ENCODE results near the gene ZCCHC4.

Gene ZCCHC4

GRCh38 chr4:25312496-25313200 is at the start of gene ZCCHC4:
Gene ZCCHC4, plus strand, starts transcription at chr4:25312774. Its CDS starts 36 bp downstream, at chr4:25312810.
- no peaks in the 10 kb centered on the region for H3K36me3 ChIP-seq (ENCODE audit: insufficient read depth, low read length)
- peak within 1 kb of the TSS; percentile 83 for H3K9ac ChIP-seq (ENCODE audit: low read depth, low read length)
- no peaks in the 10 kb centered on the region for H3K9me3 ChIP-seq (ENCODE audit: control insufficient read depth, insufficient read depth, low read length)
- no peaks in the 10 kb centered on the region for H3K4me1 ChIP-seq (ENCODE audit: insufficient read depth, low read length)

GRCh38 chr4:25271866-25272265 is 40.7 kb upstream of the ZCCHC4 start:
- Histone ChIP-seq H3K36me3 (ENCODE audit: insufficient read depth, low read length) (no peaks in the 10 kb centered on the region), H3K9me3 (ENCODE audit: control insufficient read depth, insufficient read depth, low read length) (no peaks in the 10 kb centered on the region), H3K9ac (ENCODE audit: low read depth, low read length) (no peak overlapping the region), H3K4me1 (ENCODE audit: insufficient read depth, low read length) (no peaks in the 10 kb centered on the region)

GRCh38 chr4:25280210-25280609 is 32.4 kb upstream of the ZCCHC4 start:
- no peaks in the 10 kb centered on the region for H3K36me3 ChIP-seq (ENCODE audit: insufficient read depth, low read length)
- H3K9me3 ChIP-seq (ENCODE audit: control insufficient read depth, insufficient read depth, low read length) = no peaks in the 10 kb centered on the region
- H3K9ac ChIP-seq (ENCODE audit: low read depth, low read length) = no peak overlapping the region
- H3K4me1 ChIP-seq (ENCODE audit: insufficient read depth, low read length) = no peaks in the 10 kb centered on the region

GRCh38 chr4:25283948-25284347 is 28.6 kb upstream of the ZCCHC4 start:
- H3K9me3 ChIP-seq (ENCODE audit: control insufficient read depth, insufficient read depth, low read length) = no peaks in the 10 kb centered on the region; the same call in 1 of the 2 replicates
- H3K36me3 ChIP-seq (ENCODE audit: insufficient read depth, low read length) = no peaks in the 10 kb centered on the region
- no peak overlapping the region for H3K9ac ChIP-seq (ENCODE audit: low read depth, low read length)
- H3K4me1 ChIP-seq (ENCODE audit: insufficient read depth, low read length) = no peaks in the 10 kb centered on the region

- Histone ChIP-seq H3K36me3 (ENCODE audit: insufficient read depth, low read length) (no peaks in the 10 kb centered on the region), H3K4me1 (ENCODE audit: insufficient read depth, low read length) (no peaks in the 10 kb centered on the region), H3K9ac (ENCODE audit: low read depth, low read length) (no peak overlapping the region), H3K9me3 (ENCODE audit: control insufficient read depth, insufficient read depth, low read length) (no peaks in the 10 kb centered on the region; the same call in 1 of the 2 replicates)
Measured at GRCh38 chr4:25284466-25284865, 28.1 kb upstream of the ZCCHC4 start.

GRCh38 chr4:25290490-25291067 is 22.0 kb upstream of the ZCCHC4 start:
- Histone ChIP-seq H3K36me3 (ENCODE audit: insufficient read depth, low read length) (no peaks in the 10 kb centered on the region), H3K9ac (ENCODE audit: low read depth, low read length) (no peak overlapping the region), H3K9me3 (ENCODE audit: control insufficient read depth, insufficient read depth, low read length) (no peaks in the 10 kb centered on the region; the same call in 1 of the 2 replicates), H3K4me1 (ENCODE audit: insufficient read depth, low read length) (no peaks in the 10 kb centered on the region)

- Histone ChIP-seq H3K9me3 (ENCODE audit: control insufficient read depth, insufficient read depth, low read length) (no peaks in the 10 kb centered on the region; the same call in 1 of the 2 replicates), H3K4me1 (ENCODE audit: insufficient read depth, low read length) (no peaks in the 10 kb centered on the region), H3K9ac (ENCODE audit: low read depth, low read length) (no peak overlapping the region), H3K36me3 (ENCODE audit: insufficient read depth, low read length) (no peaks in the 10 kb centered on the region)
Measured at GRCh38 chr4:25291158-25291733, 21.3 kb upstream of the ZCCHC4 start.

GRCh38 chr4:25297528-25298242 is 14.9 kb upstream of the ZCCHC4 start:
- no peak overlapping the region for H3K9ac ChIP-seq (ENCODE audit: low read depth, low read length)
- no peaks in the 10 kb centered on the region for H3K9me3 ChIP-seq (ENCODE audit: control insufficient read depth, insufficient read depth, low read length)
- H3K36me3 ChIP-seq (ENCODE audit: insufficient read depth, low read length) = no peaks in the 10 kb centered on the region
- no peaks in the 10 kb centered on the region for H3K4me1 ChIP-seq (ENCODE audit: insufficient read depth, low read length)

GRCh38 chr4:25299476-25300203 is 12.9 kb upstream of the ZCCHC4 start:
- H3K9ac ChIP-seq (ENCODE audit: low read depth, low read length) = no peak overlapping the region
- no peaks in the 10 kb centered on the region for H3K9me3 ChIP-seq (ENCODE audit: control insufficient read depth, insufficient read depth, low read length)
- H3K4me1 ChIP-seq (ENCODE audit: insufficient read depth, low read length) = no peaks in the 10 kb centered on the region

GRCh38 chr4:25301471-25301870 is 11.1 kb upstream of the ZCCHC4 start:
- Histone ChIP-seq H3K9me3 (ENCODE audit: control insufficient read depth, insufficient read depth, low read length) (no peaks in the 10 kb centered on the region), H3K4me1 (ENCODE audit: insufficient read depth, low read length) (no peaks in the 10 kb centered on the region), H3K9ac (ENCODE audit: low read depth, low read length) (no peak overlapping the region), H3K36me3 (ENCODE audit: insufficient read depth, low read length) (no peaks in the 10 kb centered on the region)

More at GRCh38 chr4:25299476-25300203, 12.9 kb upstream of the ZCCHC4 start:
- no peaks in the 10 kb centered on the region for H3K36me3 ChIP-seq (ENCODE audit: insufficient read depth, low read length)

- no peaks in the 10 kb centered on the region for H3K9me3 ChIP-seq (ENCODE audit: control insufficient read depth, insufficient read depth, low read length)
- no peak overlapping the region for H3K9ac ChIP-seq (ENCODE audit: low read depth, low read length)
- no peaks in the 10 kb centered on the region for H3K36me3 ChIP-seq (ENCODE audit: insufficient read depth, low read length)
- H3K4me1 ChIP-seq (ENCODE audit: insufficient read depth, low read length) = no peaks in the 10 kb centered on the region
Measured at GRCh38 chr4:25302626-25303025, 9.9 kb upstream of the ZCCHC4 start.

- Histone ChIP-seq H3K9ac (ENCODE audit: low read depth, low read length) (no peak overlapping the region), H3K9me3 (ENCODE audit: control insufficient read depth, insufficient read depth, low read length) (no peaks in the 10 kb centered on the region), H3K4me1 (ENCODE audit: insufficient read depth, low read length) (no peaks in the 10 kb centered on the region), H3K36me3 (ENCODE audit: insufficient read depth, low read length) (no peaks in the 10 kb centered on the region)
Measured at GRCh38 chr4:25303578-25303977, 9.0 kb upstream of the ZCCHC4 start.

GRCh38 chr4:25306518-25307057 is 6.0 kb upstream of the ZCCHC4 start:
- Histone ChIP-seq H3K9ac (ENCODE audit: low read depth, low read length) (no peak overlapping the region), H3K36me3 (ENCODE audit: insufficient read depth, low read length) (no peaks in the 10 kb centered on the region), H3K9me3 (ENCODE audit: control insufficient read depth, insufficient read depth, low read length) (no peaks in the 10 kb centered on the region), H3K4me1 (ENCODE audit: insufficient read depth, low read length) (no peaks in the 10 kb centered on the region)

- Histone ChIP-seq H3K36me3 (ENCODE audit: insufficient read depth, low read length) (no peaks in the 10 kb centered on the region), H3K9me3 (ENCODE audit: control insufficient read depth, insufficient read depth, low read length) (no peaks in the 10 kb centered on the region), H3K4me1 (ENCODE audit: insufficient read depth, low read length) (no peaks in the 10 kb centered on the region), H3K9ac (ENCODE audit: low read depth, low read length) (no peak overlapping the region)
Measured at GRCh38 chr4:25307596-25307995, 5.0 kb upstream of the ZCCHC4 start.
